Gastroesophageal sphincter (tissue), 4 donors: ENCODE data around the gene SSH2. TPM values are rescaled to one million over a fixed set of nuclear protein-coding genes. Genes with fewer than 3 reads are reported as not detected.

Source experiments
- ATAC-seq: fragments of 150-250 bp; one replicate; pipeline ENCODE4 v1.9.1; 2016; ENCODE audit warnings: mild to moderate bottlenecking, moderate library complexity
- H3K27ac ChIP-seq, 4 donors: fragments of 200-600 bp; sonication (generic) in 3 of 4; 1 replicate in 3 of 4; 2 replicates in 1 of 4; pipeline ENCODE4 v1.5.1; 2016 to 2019
- H3K27me3 ChIP-seq: fragments of 200-600 bp; sonication (generic); one replicate; pipeline ENCODE4 v1.5.1; 2019
- H3K36me3 ChIP-seq, 2 donors: fragments of 200-600 bp; sonication (generic); one replicate each; pipeline ENCODE4 v1.5.1; 2019; ENCODE audit warnings: control low read depth in 1 of 2
- H3K4me1 ChIP-seq, 3 donors: fragments of 200-600 bp; sonication (generic); 1 replicate in 2 of 3; 2 replicates in 1 of 3; pipeline ENCODE4 v1.5.1; 2016 to 2019; ENCODE audit warnings: control low read depth in 2 of 3
- H3K4me3 ChIP-seq, 2 donors: fragments of 200-600 bp; sonication (generic); one replicate each; pipeline ENCODE4 v1.5.1; 2019; ENCODE audit warnings: mild to moderate bottlenecking in 1 of 2, moderate library complexity in 1 of 2
- H3K9me3 ChIP-seq, 3 donors: fragments of 200-600 bp; sonication (generic); one replicate each; pipeline ENCODE4 v1.5.1; 2017 to 2019; ENCODE audit warnings: control low read depth in 2 of 3
- EP300 ChIP-seq: sonication (generic); formaldehyde crosslinking; IDR thresholded peaks from one replicate; pipeline ENCODE4 v1.6.1; 2017; ENCODE audit warnings: antibody characterized with exemption, mild to moderate bottlenecking
- POLR2A ChIP-seq, 2 donors: fragments of 450-650 bp; IDR thresholded peaks; one replicate each; pipeline ENCODE4 v1.6.1; 2017; ENCODE audit warnings: antibody characterized with exemption in 2 of 2, mild to moderate bottlenecking in 2 of 2, moderate library complexity in 1 of 2
- POLR2AphosphoS5 ChIP-seq: sonication (generic); formaldehyde crosslinking; IDR thresholded peaks from one replicate; pipeline ENCODE4 v1.6.1; 2017; ENCODE audit warnings: antibody characterized with exemption
- WGBS, 2 donors: methylation state at CpG; one replicate each; pipeline ENCODE4 v1.1.5; 2018; ENCODE audit warnings: low coverage in 1 of 2; 5-methylcytosine and 5-hydroxymethylcytosine counted together
- total RNA-seq, 4 donors: library from RNA; depleted of rRNA; stranded (reverse); fragments of >200 nt; gene quantifications; one replicate each; pipeline ENCODE4 v1.1.0, GENCODE V29; 2016
- TF ChIP-seq, protein P1 (sequence below), 4 experiments: fragments of 200-600 bp in 2 of 4; fragments of 450-650 bp in 2 of 4; sonication (generic) in 1 of 4; IDR thresholded peaks; one replicate each; pipeline ENCODE4 v1.5.1; 2017 to 2019; ENCODE audit warnings: antibody characterized with exemption in 4 of 4, mild to moderate bottlenecking in 2 of 4, moderate library complexity in 2 of 4

SSH2 gene
- total RNA-seq, 4 donors from 2014 or later = 16.0 to 39.7 (median 24.9) TPM

DNA sequence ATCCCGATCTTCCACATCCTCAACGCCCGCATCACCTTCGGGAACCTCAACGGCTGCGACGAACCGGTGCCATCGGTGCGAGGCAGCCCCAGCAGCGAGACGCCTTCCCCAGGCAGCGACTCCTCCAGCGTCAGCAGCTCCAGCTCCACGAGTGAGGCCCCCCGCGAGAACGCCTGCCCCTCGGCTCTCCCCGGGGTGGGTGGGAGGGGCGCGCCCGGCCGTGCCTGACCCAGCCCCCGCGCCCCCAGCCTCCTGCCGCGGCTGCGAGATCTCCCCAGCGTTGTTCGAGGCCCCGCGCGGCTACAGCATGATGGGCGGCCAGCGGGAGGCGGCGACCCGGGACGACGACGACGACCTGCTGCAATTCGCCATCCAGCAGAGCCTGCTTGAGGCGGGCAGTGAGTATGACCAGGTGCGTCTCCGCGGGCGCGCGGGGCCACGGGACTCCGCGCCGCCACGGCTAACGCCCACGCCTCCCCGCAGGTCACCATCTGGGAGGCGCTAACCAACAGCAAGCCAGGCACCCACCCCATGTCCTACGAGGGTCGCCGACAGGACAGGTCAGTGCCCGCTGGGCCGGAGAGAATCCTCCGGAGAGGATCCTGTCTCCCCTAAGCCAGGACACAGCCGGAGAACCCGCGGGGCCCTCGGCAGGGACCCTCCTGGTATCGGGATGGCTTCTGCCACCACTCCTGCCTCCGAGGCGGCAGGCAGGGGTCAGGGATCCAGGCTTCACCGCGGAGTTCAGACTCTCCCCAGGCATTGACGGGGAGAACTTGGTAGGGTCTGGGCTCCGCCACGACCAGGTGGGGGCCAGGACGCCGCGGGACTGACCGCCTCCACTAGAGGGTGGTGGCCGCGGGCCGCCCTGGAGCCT is 317.4 kb downstream of the SSH2 start:
- TF ChIP-seq POLR2A (IDR thresholded peaks at IDR 0.05) (no peak), POLR2AphosphoS5 (no peak)
- Histone ChIP-seq H3K4me1 (peaks cover 4 to 51% (median 47%) of the 10 kb centered on the region in 3 donors), H3K4me3 (peak overlapping the region in 1 of 2 donors; percentile 43), H3K27ac (peak overlapping the region in 3 of 4 donors; percentile 58 to 71 (median 68)), H3K36me3 (peaks cover 0 to 9% of the 10 kb centered on the region in 2 donors), H3K9me3 (no peaks in the 10 kb centered on the region), H3K27me3 (no peaks in the 10 kb centered on the region)
- no peak for ATAC-seq
- WGBS, 2 donors = no CpG with 5 or more reads among the region's 85 CpGs

DNA sequence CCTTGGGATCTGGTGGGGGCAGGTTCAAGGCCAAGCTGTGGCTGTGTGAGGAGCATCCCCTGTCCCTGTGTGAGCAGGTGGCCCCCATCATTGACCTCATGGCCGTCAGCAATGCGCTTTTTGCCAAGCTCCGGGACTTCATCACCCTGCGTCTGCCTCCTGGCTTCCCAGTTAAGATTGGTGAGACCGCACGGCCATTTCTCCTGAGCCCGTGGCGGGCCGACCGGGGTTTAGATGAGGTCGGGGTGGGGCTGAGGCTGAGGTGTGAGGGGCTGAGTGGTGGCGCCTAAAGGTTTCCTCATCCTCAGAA is 318.0 kb downstream of the SSH2 start:
- Histone ChIP-seq H3K4me1 (peaks cover 4 to 45% (median 41%) of the 10 kb centered on the region in 3 donors), H3K27ac (no peak overlapping the region), H3K4me3 (no peak overlapping the region), H3K9me3 (no peaks in the 10 kb centered on the region), H3K36me3 (peaks cover 0 to 9% of the 10 kb centered on the region in 2 donors), H3K27me3 (no peaks in the 10 kb centered on the region)
- ATAC-seq = no peak
- 78% methylated on average over 5 of the region's 12 CpGs; no CpG with 5 or more reads in 1 of the 2 donors for WGBS, 2 donors
- no peak for TF ChIP-seq EP300
- no peak for TF ChIP-seq POLR2AphosphoS5
- no peak for TF ChIP-seq POLR2A (IDR thresholded peaks at IDR 0.05)
- TF ChIP-seq, protein P1, sequence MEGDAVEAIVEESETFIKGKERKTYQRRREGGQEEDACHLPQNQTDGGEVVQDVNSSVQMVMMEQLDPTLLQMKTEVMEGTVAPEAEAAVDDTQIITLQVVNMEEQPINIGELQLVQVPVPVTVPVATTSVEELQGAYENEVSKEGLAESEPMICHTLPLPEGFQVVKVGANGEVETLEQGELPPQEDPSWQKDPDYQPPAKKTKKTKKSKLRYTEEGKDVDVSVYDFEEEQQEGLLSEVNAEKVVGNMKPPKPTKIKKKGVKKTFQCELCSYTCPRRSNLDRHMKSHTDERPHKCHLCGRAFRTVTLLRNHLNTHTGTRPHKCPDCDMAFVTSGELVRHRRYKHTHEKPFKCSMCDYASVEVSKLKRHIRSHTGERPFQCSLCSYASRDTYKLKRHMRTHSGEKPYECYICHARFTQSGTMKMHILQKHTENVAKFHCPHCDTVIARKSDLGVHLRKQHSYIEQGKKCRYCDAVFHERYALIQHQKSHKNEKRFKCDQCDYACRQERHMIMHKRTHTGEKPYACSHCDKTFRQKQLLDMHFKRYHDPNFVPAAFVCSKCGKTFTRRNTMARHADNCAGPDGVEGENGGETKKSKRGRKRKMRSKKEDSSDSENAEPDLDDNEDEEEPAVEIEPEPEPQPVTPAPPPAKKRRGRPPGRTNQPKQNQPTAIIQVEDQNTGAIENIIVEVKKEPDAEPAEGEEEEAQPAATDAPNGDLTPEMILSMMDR (IDR thresholded peaks at IDR 0.05) = no peak

DNA sequence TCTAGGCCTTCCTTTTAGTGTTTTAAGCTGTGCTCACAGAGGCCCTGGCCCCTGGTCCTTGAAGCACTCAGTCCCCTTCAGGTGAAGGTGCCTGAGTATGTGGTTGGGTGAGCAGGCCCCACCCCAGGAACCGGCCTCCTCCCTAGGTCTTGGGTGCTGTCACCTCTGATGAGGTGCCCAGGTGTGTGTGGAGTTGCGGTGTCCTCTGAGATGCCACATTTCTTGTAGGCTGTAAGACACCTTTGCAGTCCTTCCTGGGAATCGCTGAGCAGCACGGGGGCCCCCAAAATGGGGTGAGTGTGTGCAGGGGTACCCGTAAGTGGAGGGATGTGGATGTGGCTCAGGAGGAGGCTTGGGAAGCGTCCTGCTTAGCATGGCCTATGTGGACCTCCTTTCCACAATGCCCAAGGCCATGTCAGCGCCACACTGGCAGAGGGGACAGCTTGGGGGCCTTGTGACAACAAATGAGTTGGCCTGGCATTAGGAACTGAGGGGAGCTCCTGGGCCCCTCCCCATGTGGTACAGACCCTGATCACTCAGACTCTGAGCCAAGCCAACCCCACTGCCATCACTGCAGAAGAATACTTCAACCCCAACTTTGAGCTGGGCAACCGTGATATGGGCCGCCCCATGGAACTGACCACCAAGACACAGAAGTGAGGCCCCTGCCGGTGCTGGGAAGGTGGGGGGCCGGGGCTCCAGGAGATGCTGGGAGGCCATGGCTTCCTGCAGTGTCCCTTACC is 318.5 kb downstream of the SSH2 start:
- Histone ChIP-seq H3K27me3 (no peaks in the 10 kb centered on the region), H3K4me3 (no peak overlapping the region), H3K4me1 (peaks cover 4 to 39% (median 36%) of the 10 kb centered on the region in 3 donors), H3K36me3 (peaks cover 0 to 9% of the 10 kb centered on the region in 2 donors), H3K27ac (no peak overlapping the region), H3K9me3 (no peaks in the 10 kb centered on the region)
- TF ChIP-seq POLR2A (IDR thresholded peaks at IDR 0.05) = no peak
- no peak for TF ChIP-seq POLR2AphosphoS5
- no peak for TF ChIP-seq EP300
- TF ChIP-seq, protein P1 (IDR thresholded peaks at IDR 0.05) = no peak
- no peak for ATAC-seq
- WGBS, 2 donors = 88 to 100% methylated on average over 1 to 2 of the region's 11 CpGs

DNA sequence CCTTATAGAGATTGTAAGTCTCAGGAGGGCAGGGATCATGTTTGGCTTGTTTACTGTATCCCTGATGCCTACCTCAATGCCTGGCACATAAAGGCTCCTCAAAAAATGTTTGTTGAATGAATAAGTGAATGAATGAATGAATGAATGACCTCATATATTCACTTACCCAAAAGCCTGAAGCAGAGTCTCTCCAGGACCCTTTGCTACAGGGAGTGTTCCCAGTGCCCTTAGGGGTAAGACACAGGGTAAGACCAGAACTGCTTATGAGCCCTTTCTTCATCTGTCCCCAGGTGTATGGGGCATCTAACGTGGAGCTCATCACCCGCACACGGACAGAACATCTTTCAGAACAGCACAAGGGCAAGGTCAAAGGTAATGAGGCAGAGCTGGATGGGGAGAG is 319.6 kb downstream of the SSH2 start:
- Histone ChIP-seq H3K4me3 (no peak overlapping the region), H3K27me3 (no peaks in the 10 kb centered on the region), H3K36me3 (peaks cover 0 to 9% of the 10 kb centered on the region in 2 donors), H3K27ac (no peak overlapping the region), H3K4me1 (peaks cover 4 to 28% (median 25%) of the 10 kb centered on the region in 3 donors), H3K9me3 (no peaks in the 10 kb centered on the region)
- TF ChIP-seq EP300 (no peak), POLR2A (IDR thresholded peaks at IDR 0.05) (no peak), POLR2AphosphoS5 (no peak)
- TF ChIP-seq, protein P1 (IDR thresholded peaks at IDR 0.05) = no peak
- ATAC-seq = no peak
- WGBS, 2 donors = 81% methylated on average over 3 of the region's 3 CpGs; no CpG with 5 or more reads in 1 of the 2 donors

DNA sequence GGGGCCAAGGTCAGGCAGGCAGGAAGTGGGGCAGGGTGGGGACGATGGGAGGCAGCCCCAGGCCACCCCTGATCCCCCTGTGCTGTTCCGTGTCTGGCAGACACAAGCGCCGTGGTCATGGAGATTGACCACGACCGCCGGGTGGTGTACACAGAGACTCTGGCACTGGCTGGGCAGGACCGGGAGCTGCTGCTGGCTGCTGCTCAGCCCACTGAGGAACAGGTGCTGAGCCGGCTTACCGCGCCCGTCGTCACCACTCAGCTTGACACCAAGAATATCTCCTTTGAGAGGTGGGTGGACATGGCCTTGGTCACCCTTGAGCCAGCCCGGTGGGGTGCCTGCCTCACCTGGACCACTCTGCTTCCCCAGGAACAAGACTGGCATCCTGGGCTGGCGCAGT is 321.0 kb downstream of the SSH2 start:
- Histone ChIP-seq H3K27ac (no peak overlapping the region), H3K4me3 (no peak overlapping the region), H3K4me1 (peaks cover 4 to 14% (median 11%) of the 10 kb centered on the region in 3 donors), H3K36me3 (peaks cover 0 to 9% of the 10 kb centered on the region in 2 donors), H3K27me3 (no peaks in the 10 kb centered on the region), H3K9me3 (no peaks in the 10 kb centered on the region)
- ATAC-seq = no peak
- TF ChIP-seq POLR2A (IDR thresholded peaks at IDR 0.05) (no peak), EP300 (no peak), POLR2AphosphoS5 (no peak)
- TF ChIP-seq, protein P1 (IDR thresholded peaks at IDR 0.05) = no peak
- 94 to 100% methylated on average over 1 to 7 of the region's 15 CpGs for WGBS, 2 donors
